HepG2 (cell line): Measurements from ENCODE around the gene PSMC2. TPM values are rescaled to one million over a fixed set of nuclear protein-coding genes. Genes with fewer than 3 reads are reported as not detected.

ENCODE experiments used
- ASH2L ChIP-seq: fragments of 300-600, 200-600 bp; sonication (generic); IDR thresholded peaks from 2 replicates; pipeline ENCODE4 v1.7.0; 2017; ENCODE audit warnings: low read depth, mild to moderate bottlenecking, moderate library complexity, mixed read lengths, low read length; ENCODE audit not compliant: insufficient read length
- ATM ChIP-seq: fragments of 450-650 bp; IDR thresholded peaks from 2 replicates; pipeline ENCODE4 v1.7.1; 2017; ENCODE audit warnings: mild to moderate bottlenecking, borderline replicate concordance
- CC2D1A ChIP-seq: sonication (generic); formaldehyde crosslinking; IDR thresholded peaks from 2 replicates; pipeline ENCODE4 v1.8.1; 2023; ENCODE audit warnings: mild to moderate bottlenecking, missing genetic modification reagents
- CENPT ChIP-seq: sonication (generic); formaldehyde crosslinking; IDR thresholded peaks from 2 replicates; pipeline ENCODE4 v1.8.0; 2022; ENCODE audit warnings: low read depth, mild to moderate bottlenecking, moderate library complexity, missing genetic modification reagents
- ELK4 ChIP-seq: sonication (generic); formaldehyde crosslinking; IDR thresholded peaks from 2 replicates; pipeline ENCODE4 v1.9.0; 2021; ENCODE audit warnings: missing genetic modification reagents, borderline replicate concordance
- HOXA5 ChIP-seq: sonication (generic); formaldehyde crosslinking; IDR thresholded peaks from 2 replicates; pipeline ENCODE4 v1.4.0; 2020; ENCODE audit warnings: missing genetic modification reagents
- NFE2L2 ChIP-seq: fragments of 150-350 bp; IDR thresholded peaks from 2 replicates; pipeline ENCODE4 v1.6.1; 2014; ENCODE audit warnings: low read length
- PAF1 ChIP-seq: IDR thresholded peaks from 2 replicates; pipeline ENCODE4 v1.6.1; 2016; ENCODE audit warnings: missing genetic modification reagents, missing compliant biosample characterization
- SNRNP70 ChIP-seq: fragments of 200-400 bp; formaldehyde crosslinking; IDR thresholded peaks from 2 replicates; pipeline ENCODE4 v1.6.1; 2017; ENCODE audit warnings: mild to moderate bottlenecking, low read depth, low read length, moderate library complexity
- SP1 ChIP-seq, 2 experiments: fragments of 450-650 bp in 1 of 2; sonication (generic) in 1 of 2; formaldehyde crosslinking in 1 of 2; IDR thresholded peaks; 2 replicates each; pipeline versions ENCODE4 v1.4.0 to v1.6.1; 2016 to 2020; ENCODE audit warnings: missing genetic modification reagents in 1 of 2
- TBX2 ChIP-seq: sonication (generic); formaldehyde crosslinking; IDR thresholded peaks from 2 replicates; pipeline ENCODE4 v1.5.0; 2020; ENCODE audit warnings: missing genetic modification reagents, mild to moderate bottlenecking, borderline replicate concordance
- ZNF136 ChIP-seq: sonication (generic); formaldehyde crosslinking; IDR thresholded peaks from 2 replicates; pipeline ENCODE4 v1.8.1; 2022; ENCODE audit warnings: low read depth, mild to moderate bottlenecking, moderate library complexity, missing genetic modification reagents
- ZNF225 ChIP-seq: sonication (generic); formaldehyde crosslinking; IDR thresholded peaks from 2 replicates; pipeline ENCODE4 v1.4.0; 2020; ENCODE audit warnings: mild to moderate bottlenecking, missing genetic modification reagents
- ZNF326 ChIP-seq: sonication (generic); formaldehyde crosslinking; IDR thresholded peaks from 2 replicates; pipeline ENCODE4 v1.4.0; 2020; ENCODE audit warnings: missing genetic modification reagents, borderline replicate concordance
- ZNF547 ChIP-seq: sonication (generic); formaldehyde crosslinking; IDR thresholded peaks from 2 replicates; pipeline ENCODE4 v1.5.1; 2020; ENCODE audit warnings: mild to moderate bottlenecking, missing genetic modification reagents
- ZNF615 ChIP-seq: sonication (generic); formaldehyde crosslinking; IDR thresholded peaks from 2 replicates; pipeline ENCODE4 v1.5.0; 2020; ENCODE audit warnings: mild to moderate bottlenecking, missing genetic modification reagents, borderline replicate concordance
- ZNF747 ChIP-seq: sonication (generic); formaldehyde crosslinking; IDR thresholded peaks from 2 replicates; pipeline ENCODE4 v1.8.1; 2023; ENCODE audit warnings: missing genetic modification reagents, mild to moderate bottlenecking, borderline replicate concordance
- ZNF749 ChIP-seq: sonication (generic); formaldehyde crosslinking; IDR thresholded peaks from 2 replicates; pipeline ENCODE4 v1.8.0; 2022; ENCODE audit warnings: mild to moderate bottlenecking, missing genetic modification reagents, moderate library complexity, borderline replicate concordance
- ZSCAN9 ChIP-seq: IDR thresholded peaks from 2 replicates; pipeline ENCODE4 v1.6.1; 2016; ENCODE audit warnings: borderline replicate concordance
- polyA plus RNA-seq, 8 experiments: library from polyadenylated mRNA; depleted of rRNA in 3 of 8; stranded (reverse) in 7 of 8; unstranded in 1 of 8; fragments of >200 nt; fragmentation: Illumina TruSeq in 4 of 8; extraction: Trizol in 4 of 8; gene quantifications; 2 replicates each; pipeline versions ENCODE4 v1.2.1 to v1.2.3, GENCODE V29; 2011 to 2016; ENCODE audit warnings: low read depth in 4 of 8, missing spikeins in 1 of 8, mixed read lengths in 1 of 8; ENCODE audit not compliant: insufficient read depth in 1 of 8
- total RNA-seq, 5 experiments: library from RNA; depleted of rRNA; stranded (reverse); fragments of >200 nt; fragmentation: Illumina TruSeq; extraction: Trizol; gene quantifications; 2 replicates each; pipeline ENCODE4 v1.2.3, GENCODE V29; 2016; ENCODE audit warnings: low read depth in 1 of 5
- TF ChIP-seq, protein P1 (sequence below): sonication (generic); formaldehyde crosslinking; IDR thresholded peaks from 2 replicates; pipeline ENCODE4 v1.4.0; 2020; ENCODE audit warnings: missing genetic modification reagents, borderline replicate concordance
- TF ChIP-seq, protein P2 (sequence below): sonication (generic); formaldehyde crosslinking; IDR thresholded peaks from 2 replicates; pipeline ENCODE4 v1.5.0; 2020; ENCODE audit warnings: mild to moderate bottlenecking, missing genetic modification reagents, borderline replicate concordance
- TF ChIP-seq, protein P3 (sequence below): sonication (generic); formaldehyde crosslinking; IDR thresholded peaks from 2 replicates; pipeline ENCODE4 v1.5.0; 2020; ENCODE audit warnings: missing genetic modification reagents

PSMC2 gene
- total and polyA plus RNA-seq, 2 of the 13 experiments (the other 11 are each of a cell fraction or from before 2014, with no cell fraction given) = 89.9 to 181 TPM

GRCh38 chr7:103344453-103345149, 2.8 kb upstream of the PSMC2 start, which contains the start of gene DNAJC2 (continued):
- TF ChIP-seq, protein P1, sequence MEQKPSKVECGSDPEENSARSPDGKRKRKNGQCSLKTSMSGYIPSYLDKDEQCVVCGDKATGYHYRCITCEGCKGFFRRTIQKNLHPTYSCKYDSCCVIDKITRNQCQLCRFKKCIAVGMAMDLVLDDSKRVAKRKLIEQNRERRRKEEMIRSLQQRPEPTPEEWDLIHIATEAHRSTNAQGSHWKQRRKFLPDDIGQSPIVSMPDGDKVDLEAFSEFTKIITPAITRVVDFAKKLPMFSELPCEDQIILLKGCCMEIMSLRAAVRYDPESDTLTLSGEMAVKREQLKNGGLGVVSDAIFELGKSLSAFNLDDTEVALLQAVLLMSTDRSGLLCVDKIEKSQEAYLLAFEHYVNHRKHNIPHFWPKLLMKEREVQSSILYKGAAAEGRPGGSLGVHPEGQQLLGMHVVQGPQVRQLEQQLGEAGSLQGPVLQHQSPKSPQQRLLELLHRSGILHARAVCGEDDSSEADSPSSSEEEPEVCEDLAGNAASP = peak; percentile 70; the same call in 1 of the 2 replicates
- TF ChIP-seq HOXA5 (CRISPR knock-in tag) (peak; percentile 89; the same call in 1 of the 2 replicates), NFE2L2 (no peak), ZNF547 (CRISPR knock-in tag) (peak; percentile 83), ASH2L (peak; percentile 96), ZNF326 (no peak), ZNF749 (CRISPR knock-in tag) (peak; percentile 69; the same call in 1 of the 2 replicates), ZNF747 (CRISPR knock-in tag) (no peak), CC2D1A (CRISPR knock-in tag) (no peak), ZSCAN9 (CRISPR knock-in tag) (peak; percentile 72; the same call in 1 of the 2 replicates), SP1 (IDR thresholded peaks at IDR 0.05) (no peak), SP1 (CRISPR knock-in tag; IDR thresholded peaks at IDR 0.05) (peak; percentile 65; the same call in 1 of the 2 replicates), SNRNP70 (no peak), ELK4 (CRISPR knock-in tag) (no peak), TBX2 (CRISPR knock-in tag) (peak; percentile 76), ZNF615 (CRISPR knock-in tag) (no peak), ATM (no peak), PAF1 (CRISPR knock-in tag) (no peak), ZNF136 (CRISPR knock-in tag) (no peak), CENPT (no peak), ZNF225 (no peak)
- TF ChIP-seq, protein P2, sequence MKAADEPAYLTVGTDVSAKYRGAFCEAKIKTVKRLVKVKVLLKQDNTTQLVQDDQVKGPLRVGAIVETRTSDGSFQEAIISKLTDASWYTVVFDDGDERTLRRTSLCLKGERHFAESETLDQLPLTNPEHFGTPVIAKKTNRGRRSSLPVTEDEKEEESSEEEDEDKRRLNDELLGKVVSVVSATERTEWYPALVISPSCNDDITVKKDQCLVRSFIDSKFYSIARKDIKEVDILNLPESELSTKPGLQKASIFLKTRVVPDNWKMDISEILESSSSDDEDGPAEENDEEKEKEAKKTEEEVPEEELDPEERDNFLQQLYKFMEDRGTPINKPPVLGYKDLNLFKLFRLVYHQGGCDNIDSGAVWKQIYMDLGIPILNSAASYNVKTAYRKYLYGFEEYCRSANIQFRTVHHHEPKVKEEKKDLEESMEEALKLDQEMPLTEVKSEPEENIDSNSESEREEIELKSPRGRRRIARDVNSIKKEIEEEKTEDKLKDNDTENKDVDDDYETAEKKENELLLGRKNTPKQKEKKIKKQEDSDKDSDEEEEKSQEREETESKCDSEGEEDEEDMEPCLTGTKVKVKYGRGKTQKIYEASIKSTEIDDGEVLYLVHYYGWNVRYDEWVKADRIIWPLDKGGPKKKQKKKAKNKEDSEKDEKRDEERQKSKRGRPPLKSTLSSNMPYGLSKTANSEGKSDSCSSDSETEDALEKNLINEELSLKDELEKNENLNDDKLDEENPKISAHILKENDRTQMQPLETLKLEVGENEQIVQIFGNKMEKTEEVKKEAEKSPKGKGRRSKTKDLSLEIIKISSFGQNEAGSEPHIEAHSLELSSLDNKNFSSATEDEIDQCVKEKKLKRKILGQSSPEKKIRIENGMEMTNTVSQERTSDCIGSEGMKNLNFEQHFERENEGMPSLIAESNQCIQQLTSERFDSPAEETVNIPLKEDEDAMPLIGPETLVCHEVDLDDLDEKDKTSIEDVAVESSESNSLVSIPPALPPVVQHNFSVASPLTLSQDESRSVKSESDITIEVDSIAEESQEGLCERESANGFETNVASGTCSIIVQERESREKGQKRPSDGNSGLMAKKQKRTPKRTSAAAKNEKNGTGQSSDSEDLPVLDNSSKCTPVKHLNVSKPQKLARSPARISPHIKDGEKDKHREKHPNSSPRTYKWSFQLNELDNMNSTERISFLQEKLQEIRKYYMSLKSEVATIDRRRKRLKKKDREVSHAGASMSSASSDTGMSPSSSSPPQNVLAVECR (CRISPR knock-in tag) = peak; percentile 98
- TF ChIP-seq, protein P3, sequence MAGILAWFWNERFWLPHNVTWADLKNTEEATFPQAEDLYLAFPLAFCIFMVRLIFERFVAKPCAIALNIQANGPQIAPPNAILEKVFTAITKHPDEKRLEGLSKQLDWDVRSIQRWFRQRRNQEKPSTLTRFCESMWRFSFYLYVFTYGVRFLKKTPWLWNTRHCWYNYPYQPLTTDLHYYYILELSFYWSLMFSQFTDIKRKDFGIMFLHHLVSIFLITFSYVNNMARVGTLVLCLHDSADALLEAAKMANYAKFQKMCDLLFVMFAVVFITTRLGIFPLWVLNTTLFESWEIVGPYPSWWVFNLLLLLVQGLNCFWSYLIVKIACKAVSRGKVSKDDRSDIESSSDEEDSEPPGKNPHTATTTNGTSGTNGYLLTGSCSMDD (CRISPR knock-in tag) = no peak
